ENCODE results near the gene FRY. TPM values are rescaled to one million over a fixed set of nuclear protein-coding genes. Genes with fewer than 3 reads are reported as not detected.

Gene FRY
- total RNA-seq, 2 experiments from 2014 or later = 0.52 to 0.58 TPM

DNA sequence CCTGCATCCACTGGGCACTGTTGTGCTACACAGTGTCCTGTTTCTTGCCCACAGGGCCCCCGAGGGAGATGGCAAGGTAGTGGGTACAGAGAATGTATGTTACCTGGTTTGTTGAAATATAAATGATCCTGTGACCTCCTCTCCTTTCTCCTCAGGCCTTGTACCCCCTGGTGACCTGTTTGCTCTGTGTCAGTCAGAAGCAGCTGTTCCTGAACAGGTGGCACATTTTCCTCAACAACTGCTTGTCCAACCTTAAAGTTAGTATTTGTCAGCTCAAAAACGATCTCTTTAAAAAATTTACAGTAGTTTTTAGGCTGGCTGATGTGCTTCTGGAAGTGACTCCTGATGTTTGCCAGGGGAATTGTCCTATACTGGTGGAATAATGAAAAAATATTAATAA lies 105.1 kb downstream of the FRY start:
- Mint-ChIP-seq H3K4me3 (no peak overlapping the region), H3K36me3 (no peaks in the 10 kb centered on the region), H3K9me3 (peaks cover 1% of the 10 kb centered on the region), H3K27ac (no peak overlapping the region), H3K4me1 (no peaks in the 10 kb centered on the region), H3K27me3 (no peaks in the 10 kb centered on the region)
- DNase-seq = no peak

DNA sequence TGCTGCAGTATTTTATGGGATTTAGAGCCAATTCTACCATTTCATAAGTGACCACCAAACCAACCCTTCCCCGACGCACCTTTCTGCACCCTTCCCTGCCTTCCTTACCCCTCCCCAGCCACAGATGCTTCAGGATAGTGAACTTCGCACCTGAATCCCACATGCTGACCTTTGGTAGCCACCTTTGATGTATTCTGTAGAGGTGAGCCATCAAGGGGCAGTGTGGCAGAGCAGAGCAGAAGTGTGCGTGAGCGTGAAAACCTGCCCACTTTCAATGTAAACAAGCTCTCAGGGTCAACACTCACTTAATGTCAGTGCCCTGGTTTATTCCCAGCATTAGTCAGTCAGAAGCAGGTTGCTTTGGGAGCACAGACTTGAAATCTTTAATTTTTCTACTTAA lies 107.7 kb downstream of the FRY start:
- no peaks in the 10 kb centered on the region for H3K36me3 Mint-ChIP-seq
- no peak overlapping the region for H3K27ac Mint-ChIP-seq
- DNase-seq = no peak
- no peaks in the 10 kb centered on the region for H3K9me3 Mint-ChIP-seq
- H3K4me1 Mint-ChIP-seq = no peaks in the 10 kb centered on the region
- no peaks in the 10 kb centered on the region for H3K27me3 Mint-ChIP-seq
- H3K4me3 Mint-ChIP-seq = no peak overlapping the region

DNA sequence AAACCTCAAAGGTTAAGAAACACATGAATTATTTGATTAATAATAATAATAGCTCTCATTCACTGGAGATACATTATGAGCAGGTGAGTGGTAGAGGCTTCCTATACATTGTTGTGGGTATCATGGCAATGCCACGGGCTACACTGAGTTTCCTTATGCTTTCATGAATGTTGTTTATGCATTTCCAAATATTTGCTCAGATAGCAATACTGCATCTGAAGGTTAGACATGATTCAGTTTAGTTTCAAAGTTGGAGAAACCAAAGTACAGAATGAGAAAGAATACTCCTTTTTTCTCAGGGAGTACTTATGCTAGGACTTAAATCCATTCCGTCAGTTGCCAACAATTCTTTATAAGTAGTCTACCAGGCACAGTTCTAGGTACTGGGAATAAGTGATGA lies 108.5 kb downstream of the FRY start:
- H3K36me3 Mint-ChIP-seq = no peaks in the 10 kb centered on the region
- no peak overlapping the region for H3K27ac Mint-ChIP-seq
- no peak overlapping the region for H3K4me3 Mint-ChIP-seq
- H3K9me3 Mint-ChIP-seq = no peaks in the 10 kb centered on the region
- H3K4me1 Mint-ChIP-seq = no peaks in the 10 kb centered on the region
- H3K27me3 Mint-ChIP-seq = no peaks in the 10 kb centered on the region
- DNase-seq = no peak

DNA sequence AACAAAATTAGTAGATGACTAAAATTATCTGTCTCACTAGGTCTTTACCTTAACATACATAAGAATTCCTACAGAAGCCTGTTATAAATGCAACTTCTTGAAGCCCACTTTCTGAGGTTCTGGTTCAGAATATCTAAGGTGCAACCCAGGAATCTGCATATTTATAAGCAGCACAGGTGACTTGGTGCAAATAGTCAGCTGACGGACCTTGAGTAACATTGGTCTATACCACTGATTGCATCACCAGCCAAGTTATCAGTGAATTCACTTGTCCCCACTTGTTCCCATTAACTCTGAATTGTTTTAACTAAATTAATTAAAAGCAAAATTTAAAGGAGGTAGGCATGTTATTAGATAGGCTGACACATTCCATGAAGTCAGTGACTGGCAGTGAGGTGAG lies 109.9 kb downstream of the FRY start:
- no peaks in the 10 kb centered on the region for H3K27me3 Mint-ChIP-seq
- H3K36me3 Mint-ChIP-seq = no peaks in the 10 kb centered on the region
- H3K4me1 Mint-ChIP-seq = no peaks in the 10 kb centered on the region
- no peak overlapping the region for H3K4me3 Mint-ChIP-seq
- no peaks in the 10 kb centered on the region for H3K9me3 Mint-ChIP-seq
- no peak for DNase-seq
- H3K27ac Mint-ChIP-seq = no peak overlapping the region

DNA sequence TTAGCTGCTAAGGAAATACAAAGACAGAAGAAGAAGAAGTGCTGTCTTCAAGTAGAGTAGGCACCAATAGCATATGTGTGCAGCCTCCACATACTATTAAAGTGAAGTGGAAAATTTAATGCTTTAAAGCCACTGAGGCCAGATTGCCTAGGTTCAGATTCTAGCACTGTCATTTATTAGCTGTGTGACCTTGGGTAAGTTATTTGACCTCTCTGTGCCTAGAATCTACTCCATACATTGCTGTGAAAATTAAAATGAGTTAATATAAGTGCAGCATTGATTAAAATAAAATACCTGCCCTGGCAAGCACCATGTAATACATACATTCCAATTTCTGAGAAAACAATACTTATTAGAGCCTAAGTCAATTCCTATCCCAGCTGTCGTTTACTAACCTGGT lies 110.5 kb downstream of the FRY start:
- Mint-ChIP-seq H3K27ac (no peak overlapping the region), H3K36me3 (no peaks in the 10 kb centered on the region), H3K9me3 (no peaks in the 10 kb centered on the region), H3K4me1 (no peaks in the 10 kb centered on the region), H3K4me3 (no peak overlapping the region), H3K27me3 (no peaks in the 10 kb centered on the region)
- DNase-seq = no peak

DNA sequence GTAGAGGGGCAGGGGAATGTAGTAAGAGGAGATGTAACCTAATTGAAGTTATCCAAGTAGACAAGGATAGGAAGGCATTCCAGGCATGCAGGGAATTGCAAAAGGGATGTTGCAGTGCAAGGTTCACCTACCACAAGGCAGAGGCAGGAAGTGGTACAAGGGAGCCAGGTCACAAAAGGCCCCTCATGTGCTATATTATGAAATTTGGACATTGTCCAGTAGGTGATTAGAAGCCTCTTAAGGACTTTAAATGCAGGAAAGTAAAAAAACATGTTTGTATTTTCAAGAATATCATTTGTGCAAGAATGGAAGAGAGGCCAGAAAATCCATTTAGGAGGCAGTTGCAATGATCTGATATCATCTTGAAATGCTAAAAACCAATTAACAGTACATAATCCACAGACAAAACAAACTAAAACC lies 111.4 kb downstream of the FRY start:
- H3K4me1 Mint-ChIP-seq = no peaks in the 10 kb centered on the region
- H3K36me3 Mint-ChIP-seq = no peaks in the 10 kb centered on the region
- no peak for DNase-seq
- no peaks in the 10 kb centered on the region for H3K9me3 Mint-ChIP-seq
- no peak overlapping the region for H3K4me3 Mint-ChIP-seq
- H3K27ac Mint-ChIP-seq = no peak overlapping the region
- no peaks in the 10 kb centered on the region for H3K27me3 Mint-ChIP-seq

DNA sequence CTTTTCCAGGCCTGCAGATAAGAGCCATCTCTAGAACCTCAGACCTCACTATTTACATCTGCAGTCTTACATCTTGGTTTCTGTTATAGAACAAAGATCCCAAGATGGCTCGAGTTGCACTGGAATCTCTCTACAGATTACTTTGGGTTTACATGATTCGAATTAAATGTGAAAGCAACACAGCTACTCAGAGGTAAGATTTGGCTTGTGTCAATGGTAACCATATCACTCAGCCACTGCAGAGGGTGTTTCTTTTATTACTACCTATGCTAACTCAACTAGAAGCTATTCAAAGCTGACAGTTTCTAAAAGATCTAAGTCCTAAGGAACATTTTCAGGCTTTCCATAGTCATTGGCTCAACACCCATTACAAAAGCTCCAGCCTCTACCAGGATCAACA lies 115.6 kb downstream of the FRY start:
- Mint-ChIP-seq H3K9me3 (no peaks in the 10 kb centered on the region), H3K4me1 (no peaks in the 10 kb centered on the region), H3K36me3 (no peaks in the 10 kb centered on the region), H3K4me3 (no peak overlapping the region), H3K27ac (no peak overlapping the region), H3K27me3 (no peaks in the 10 kb centered on the region)
- DNase-seq = no peak

DNA sequence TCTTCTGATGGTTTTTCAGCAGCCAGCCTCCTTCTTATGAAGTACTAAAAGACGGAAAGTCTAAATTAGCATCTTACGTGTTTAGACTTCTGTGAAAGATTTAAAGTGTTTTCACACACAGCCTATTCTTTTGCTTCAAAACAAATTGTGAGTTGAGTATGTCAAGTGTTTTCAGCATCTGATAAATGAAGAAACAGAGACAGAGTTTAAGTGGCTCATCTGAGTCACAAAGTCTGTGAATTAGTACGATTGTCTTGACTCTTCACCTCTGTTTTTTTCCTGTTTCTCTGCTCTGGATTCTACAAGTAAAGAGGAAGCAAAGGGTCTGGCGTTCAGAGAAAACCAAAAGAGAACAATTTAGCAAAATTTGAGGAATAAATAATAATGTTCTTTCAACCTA lies 116.4 kb downstream of the FRY start:
- Mint-ChIP-seq H3K4me1 (no peaks in the 10 kb centered on the region), H3K27me3 (no peaks in the 10 kb centered on the region), H3K27ac (no peak overlapping the region), H3K4me3 (no peak overlapping the region), H3K9me3 (no peaks in the 10 kb centered on the region), H3K36me3 (no peaks in the 10 kb centered on the region)
- no peak for DNase-seq

DNA sequence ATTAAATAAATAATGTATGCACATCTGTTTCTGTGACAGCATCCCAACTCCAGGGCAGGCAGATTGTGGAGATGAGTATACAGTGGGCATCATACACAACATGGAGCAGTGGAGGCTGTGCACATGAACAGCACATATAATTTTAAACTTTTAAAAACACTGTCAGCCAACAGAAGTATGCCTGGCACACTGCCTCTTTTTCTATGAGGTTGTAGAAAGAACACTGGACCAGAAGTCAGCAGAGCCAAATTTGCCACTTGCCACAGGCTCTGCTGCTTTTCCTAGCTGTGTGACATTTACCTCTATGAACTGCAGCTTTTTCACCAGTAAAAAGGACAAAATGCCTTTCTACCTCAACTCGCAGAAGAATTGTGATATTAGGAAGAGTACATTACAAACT lies 118.7 kb downstream of the FRY start:
- Mint-ChIP-seq H3K9me3 (no peaks in the 10 kb centered on the region), H3K4me1 (no peaks in the 10 kb centered on the region), H3K27me3 (no peaks in the 10 kb centered on the region), H3K36me3 (no peaks in the 10 kb centered on the region), H3K27ac (no peak overlapping the region), H3K4me3 (no peak overlapping the region)
- no peak for DNase-seq

DNA sequence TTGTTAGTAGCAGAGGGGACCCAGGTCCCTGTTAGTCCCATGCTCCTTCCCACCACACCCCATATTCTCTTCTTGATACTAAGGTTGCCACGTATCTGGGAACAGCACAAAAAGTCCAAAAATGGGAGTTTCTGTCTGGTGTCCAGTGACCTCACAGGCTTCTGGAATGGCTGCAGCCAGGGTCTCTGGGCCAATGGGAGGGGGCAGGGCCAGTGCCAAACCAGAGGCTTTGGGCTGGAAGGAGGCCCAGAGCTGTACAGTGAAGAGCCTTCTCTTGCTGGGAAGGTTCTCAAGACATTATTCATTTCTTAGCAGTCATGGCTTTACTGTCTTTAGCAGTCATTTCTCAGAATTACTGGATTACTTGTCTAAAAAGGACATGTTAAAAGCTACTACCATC lies 119.2 kb downstream of the FRY start:
- DNase-seq = no peak
- Mint-ChIP-seq H3K4me1 (no peaks in the 10 kb centered on the region), H3K4me3 (no peak overlapping the region), H3K36me3 (no peaks in the 10 kb centered on the region), H3K27ac (no peak overlapping the region), H3K27me3 (no peaks in the 10 kb centered on the region), H3K9me3 (no peaks in the 10 kb centered on the region)

DNA sequence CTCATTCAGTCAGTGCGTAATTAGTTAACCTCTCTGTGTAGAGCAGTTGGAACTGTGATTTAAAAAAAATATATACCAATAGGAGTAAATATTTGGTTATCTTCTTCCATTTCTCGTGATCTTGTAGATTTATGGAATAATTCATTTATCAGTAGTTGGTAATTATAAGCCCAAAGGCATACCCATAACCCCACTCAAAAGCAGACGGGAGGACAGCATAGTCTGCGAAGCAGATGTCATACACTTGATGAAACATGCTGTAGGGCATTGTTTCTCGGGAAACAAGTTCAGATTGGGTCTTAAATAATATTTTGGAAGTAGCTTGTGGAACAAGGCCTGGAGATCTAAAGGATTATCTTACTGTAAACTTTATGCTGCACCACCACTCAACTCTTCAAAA lies 119.7 kb downstream of the FRY start:
- no peak for DNase-seq
- Mint-ChIP-seq H3K4me3 (no peak overlapping the region), H3K36me3 (no peaks in the 10 kb centered on the region), H3K27me3 (no peaks in the 10 kb centered on the region), H3K9me3 (no peaks in the 10 kb centered on the region), H3K27ac (no peak overlapping the region), H3K4me1 (no peaks in the 10 kb centered on the region)

DNA sequence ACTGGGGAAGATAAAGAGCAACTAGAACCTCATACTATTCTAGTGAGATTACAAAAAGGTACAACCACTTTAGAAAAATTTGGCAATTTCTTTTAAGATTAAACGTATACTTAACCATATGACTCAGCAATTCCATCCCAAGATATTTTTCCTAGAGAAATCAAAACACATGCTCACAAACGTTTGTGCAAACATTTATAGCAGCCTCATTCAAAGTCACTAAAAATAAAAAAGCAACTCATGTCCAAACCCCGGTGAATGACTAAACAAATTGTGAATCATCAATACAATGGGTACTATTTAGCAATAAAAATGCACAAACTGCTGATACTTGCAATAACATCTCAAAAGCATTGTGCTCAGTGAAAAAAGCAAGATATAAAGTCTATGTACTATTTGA lies 121.5 kb downstream of the FRY start:
- no peaks in the 10 kb centered on the region for H3K36me3 Mint-ChIP-seq
- no peak for DNase-seq
- no peak overlapping the region for H3K27ac Mint-ChIP-seq
- H3K9me3 Mint-ChIP-seq = no peaks in the 10 kb centered on the region
- no peaks in the 10 kb centered on the region for H3K4me1 Mint-ChIP-seq
- no peaks in the 10 kb centered on the region for H3K27me3 Mint-ChIP-seq
- H3K4me3 Mint-ChIP-seq = no peak overlapping the region

DNA sequence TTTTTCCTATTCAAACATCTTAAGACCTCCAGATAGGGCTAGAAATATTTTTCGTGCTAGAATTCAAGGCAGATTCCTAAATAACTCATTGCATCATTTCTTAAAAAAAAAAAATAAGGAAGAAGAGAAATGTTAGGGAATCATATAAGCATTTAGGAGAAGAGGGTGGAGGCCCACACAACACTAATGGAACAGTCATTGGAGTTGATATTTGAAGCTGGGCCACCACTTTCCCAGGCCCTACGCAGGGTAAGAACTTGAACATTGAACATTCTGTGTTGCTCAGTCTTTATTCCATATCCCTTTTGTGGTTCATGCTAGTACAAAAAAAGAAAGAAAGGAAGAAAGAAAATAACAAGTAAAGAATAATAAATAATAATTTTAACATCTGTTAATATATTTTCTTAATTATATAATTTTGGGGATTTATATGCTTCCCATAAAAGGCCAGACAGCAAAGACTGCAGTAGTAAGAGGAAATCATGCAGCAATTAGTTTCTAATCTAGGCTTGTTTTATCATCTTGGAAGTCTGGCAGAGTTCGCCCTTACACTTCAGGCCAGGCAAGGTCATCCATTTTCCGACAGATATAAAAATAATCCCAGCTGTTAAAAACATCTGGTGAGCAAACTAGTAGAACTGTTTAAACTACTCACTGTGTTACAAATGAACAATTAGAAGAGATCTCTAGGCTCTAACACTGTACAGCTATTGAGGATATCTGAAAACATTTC lies 127.7 kb downstream of the FRY start:
- DNase-seq = no peak
- Mint-ChIP-seq H3K9me3 (no peaks in the 10 kb centered on the region), H3K4me1 (no peaks in the 10 kb centered on the region), H3K4me3 (no peak overlapping the region), H3K27ac (no peak overlapping the region), H3K27me3 (no peaks in the 10 kb centered on the region), H3K36me3 (no peaks in the 10 kb centered on the region)

DNA sequence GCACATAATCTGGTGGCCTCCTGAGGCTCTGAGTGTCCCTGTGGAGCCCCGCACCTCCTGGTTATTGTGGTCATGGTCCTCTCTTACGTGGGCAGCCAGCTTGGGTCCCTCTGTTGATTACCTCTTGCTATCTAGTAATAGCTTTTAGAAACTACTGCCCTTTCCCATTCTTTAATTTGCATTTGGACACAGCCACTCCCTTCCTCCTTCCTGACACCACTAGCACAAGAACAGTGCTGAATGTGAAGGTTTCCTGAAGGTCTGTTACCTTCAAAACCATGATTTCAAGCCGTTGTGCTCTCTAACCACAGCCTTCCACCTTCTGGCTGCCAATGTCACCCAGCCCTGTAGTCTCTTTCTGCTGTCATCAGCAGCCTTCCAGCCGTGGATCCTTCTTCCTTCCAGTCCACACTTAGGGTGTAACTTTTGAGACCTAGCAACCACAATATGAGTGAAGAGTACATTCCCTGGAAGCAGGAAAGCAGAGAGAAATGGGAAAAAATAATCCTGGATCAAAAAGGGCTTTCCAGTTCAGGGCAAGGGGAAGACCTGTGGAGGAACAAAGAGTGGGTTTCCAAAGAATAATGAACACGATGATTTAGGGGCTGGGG lies 130.9 kb downstream of the FRY start:
- H3K36me3 Mint-ChIP-seq = no peaks in the 10 kb centered on the region
- H3K27me3 Mint-ChIP-seq = no peaks in the 10 kb centered on the region
- no peaks in the 10 kb centered on the region for H3K9me3 Mint-ChIP-seq
- DNase-seq = no peak
- no peak overlapping the region for H3K27ac Mint-ChIP-seq
- H3K4me1 Mint-ChIP-seq = no peaks in the 10 kb centered on the region
- H3K4me3 Mint-ChIP-seq = no peak overlapping the region

DNA sequence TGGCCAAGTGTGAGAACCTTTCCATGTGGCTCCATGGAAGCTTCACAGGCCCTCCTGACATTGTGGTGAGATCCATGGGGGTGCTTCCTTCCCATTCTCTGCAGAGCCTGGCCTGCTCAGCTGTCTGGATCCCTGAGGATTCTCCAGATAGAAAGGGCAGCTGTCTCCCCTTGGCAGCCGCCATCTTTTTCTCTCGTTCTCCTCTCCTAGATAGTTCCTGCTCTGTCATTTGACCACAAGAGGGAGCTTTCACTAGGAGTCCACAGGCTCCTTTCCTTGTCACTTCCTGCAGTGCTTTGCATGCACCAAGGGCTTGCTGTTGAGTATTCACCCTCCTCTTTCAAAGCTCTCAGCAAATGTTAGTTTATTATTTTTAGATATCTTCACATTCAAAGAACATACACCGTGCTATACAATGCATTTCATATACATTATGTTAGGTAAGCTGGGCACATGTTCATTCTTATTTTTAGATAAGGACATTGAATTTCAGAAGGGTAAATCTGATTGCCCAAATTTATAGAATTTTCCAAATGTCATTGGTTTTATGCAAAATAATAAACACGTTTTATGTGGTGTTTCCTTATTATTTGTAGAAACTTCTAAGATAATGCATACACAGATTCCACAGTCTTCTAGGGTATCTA lies 133.2 kb downstream of the FRY start:
- Mint-ChIP-seq H3K9me3 (no peaks in the 10 kb centered on the region), H3K27ac (no peak overlapping the region), H3K4me1 (no peaks in the 10 kb centered on the region), H3K27me3 (no peaks in the 10 kb centered on the region), H3K36me3 (no peaks in the 10 kb centered on the region), H3K4me3 (no peak overlapping the region)
- peak; percentile 3 for DNase-seq

DNA sequence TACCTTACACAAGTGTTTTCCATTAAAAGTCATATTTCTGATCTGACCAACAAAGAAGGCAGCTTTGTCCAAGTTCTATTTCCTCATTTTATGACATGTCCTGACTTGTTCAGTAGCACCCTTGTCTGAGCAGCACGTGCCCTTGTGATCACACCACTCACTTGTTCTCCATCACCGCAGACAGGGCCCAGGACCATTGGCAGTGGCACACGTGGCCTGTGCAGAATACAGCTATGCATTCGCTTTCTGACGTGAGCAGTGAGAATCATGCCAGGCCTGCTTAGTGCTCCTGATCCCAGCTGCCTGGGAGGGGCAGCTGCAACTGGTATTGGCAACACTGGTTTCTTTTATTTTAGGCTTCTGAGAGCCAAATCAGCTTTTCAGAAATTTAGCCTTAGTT lies 134.2 kb downstream of the FRY start:
- Mint-ChIP-seq H3K27ac (no peak overlapping the region), H3K4me3 (no peak overlapping the region), H3K4me1 (no peaks in the 10 kb centered on the region), H3K9me3 (no peaks in the 10 kb centered on the region), H3K27me3 (no peaks in the 10 kb centered on the region), H3K36me3 (no peaks in the 10 kb centered on the region)
- no peak for DNase-seq
